Sigmoid colon (tissue), 7 donors: ENCODE measurements around the gene RPLP1. TPM values are rescaled to one million over a fixed set of nuclear protein-coding genes. Genes with fewer than 3 reads are reported as not detected.

Experiments used
- DNase-seq: peaks from one replicate; pipeline ENCODE4 v3.0.0-alpha.2; 2019
- H3K27ac ChIP-seq, 4 donors: fragments of 200-600 bp; sonication (generic); one replicate each; pipeline ENCODE4 v1.5.1; 2016 to 2019; ENCODE audit warnings: mild to moderate bottlenecking in 1 of 4
- H3K27me3 ChIP-seq, 3 donors: fragments of 200-600 bp; sonication (generic); one replicate each; pipeline ENCODE4 v1.5.1; 2019; ENCODE audit warnings: mild to moderate bottlenecking in 1 of 3
- H3K36me3 ChIP-seq, 4 donors: fragments of 200-600 bp; sonication (generic); one replicate each; pipeline ENCODE4 v1.5.1; 2016 to 2019
- H3K4me1 ChIP-seq, 4 donors: fragments of 200-600 bp; sonication (generic); one replicate each; pipeline ENCODE4 v1.5.1; 2017 to 2019
- H3K4me3 ChIP-seq, 4 donors: fragments of 200-600 bp; sonication (generic); one replicate each; pipeline ENCODE4 v1.5.1; 2017 to 2019; ENCODE audit warnings: mild to moderate bottlenecking in 2 of 4, moderate library complexity in 1 of 4
- H3K9me3 ChIP-seq, 4 donors: fragments of 200-600 bp in 3 of 4; sonication (generic) in 3 of 4; one replicate each; pipeline versions ENCODE4 v1.5.1 to v1.6.1; 2013 to 2019
- CTCF ChIP-seq, 4 experiments: fragments of 450-650 bp in 3 of 4; fragments of 200-600 bp in 1 of 4; IDR thresholded peaks; one replicate each; pipeline ENCODE4 v1.5.1; 2016 to 2019; ENCODE audit warnings: antibody characterized with exemption in 4 of 4, mild to moderate bottlenecking in 3 of 4, moderate library complexity in 2 of 4
- EP300 ChIP-seq, 4 donors: sonication (generic); formaldehyde crosslinking; IDR thresholded peaks; one replicate each; pipeline ENCODE4 v1.6.1; 2017; ENCODE audit warnings: antibody characterized with exemption in 4 of 4
- POLR2A ChIP-seq, 2 donors: fragments of 450-650 bp; IDR thresholded peaks; one replicate each; pipeline ENCODE4 v1.6.1; 2016; ENCODE audit warnings: antibody characterized with exemption in 2 of 2, mild to moderate bottlenecking in 2 of 2, moderate library complexity in 2 of 2
- POLR2AphosphoS5 ChIP-seq, 4 donors: sonication (generic); formaldehyde crosslinking; IDR thresholded peaks; one replicate each; pipeline ENCODE4 v1.6.1; 2017; ENCODE audit warnings: antibody characterized with exemption in 4 of 4
- WGBS, 2 donors: extraction: QIAGEN DNeasy Blood & Tissue Kit; methylation state at CpG; one replicate each; pipeline ENCODE4 v1.1.7; 2013; 5-methylcytosine and 5-hydroxymethylcytosine counted together
- intact Hi-C: fragments of 100-400 bp; cut with DNase I; formaldehyde crosslinking; loops from one replicate; pipeline ENCODE4 v1.15.1; 2023
- polyA plus RNA-seq, 3 donors: library from polyadenylated mRNA; stranded (reverse); fragments of 200-250 nt; gene quantifications; one replicate each; pipeline ENCODE4 v1.2.3, GENCODE V29; 2013
- total RNA-seq, 4 donors: library from RNA; depleted of rRNA; stranded (reverse); fragments of >200 nt; gene quantifications; one replicate each; pipeline ENCODE4 v1.1.0, GENCODE V29; 2016
- donor health status: healthy with polysubstance abuse.
- donor health status: Bipolar disorder and iron deficiency.
- donor health status: healthy.

Gene RPLP1
- total and polyA plus RNA-seq, 7 donors = 1,053 to 2,471 (median 1,114) TPM

GRCh38 chr15:69493406-69493805 lies 40.8 kb downstream of the RPLP1 start:
- Histone ChIP-seq H3K27me3 (no peaks in the 10 kb centered on the region), H3K9me3 (no peaks in the 10 kb centered on the region), H3K36me3 (no peaks in the 10 kb centered on the region), H3K27ac (peak overlapping the region in 1 of 4 donors; percentile 30), H3K4me1 (peaks cover 0 to 10% (median 0%) of the 10 kb centered on the region in 4 donors), H3K4me3 (no peak overlapping the region)
- WGBS, 2 donors = 98% methylated on average over 2 of the region's 2 CpGs
- TF ChIP-seq EP300 (IDR thresholded peaks at IDR 0.05) = no peak
- no peak for TF ChIP-seq POLR2A (IDR thresholded peaks at IDR 0.05)
- no peak for TF ChIP-seq POLR2AphosphoS5 (IDR thresholded peaks at IDR 0.05)
- no peak for TF ChIP-seq CTCF (IDR thresholded peaks at IDR 0.05)
- DNase-seq = no peak
- intact Hi-C loops = no loop called here

- H3K4me1 ChIP-seq = no peaks in the 10 kb centered on the region
- 39 to 65% methylated on average over 2 of the region's 2 CpGs for WGBS, 2 donors
- no peaks in the 10 kb centered on the region for H3K9me3 ChIP-seq
- TF ChIP-seq POLR2A (IDR thresholded peaks at IDR 0.05) = no peak
- no peak for TF ChIP-seq POLR2AphosphoS5 (IDR thresholded peaks at IDR 0.05)
- no peak for TF ChIP-seq CTCF (IDR thresholded peaks at IDR 0.05)
- DNase-seq = no peak
- no peak overlapping the region for H3K4me3 ChIP-seq
- H3K27ac ChIP-seq = no peak overlapping the region
- no peaks in the 10 kb centered on the region for H3K36me3 ChIP-seq
- intact Hi-C loops = no loop called here
- no peaks in the 10 kb centered on the region for H3K27me3 ChIP-seq
Observed at GRCh38 chr15:69496001-69496400, 43.4 kb downstream of the RPLP1 start.

GRCh38 chr15:69497076-69497475 lies 44.5 kb downstream of the RPLP1 start:
- Histone ChIP-seq H3K4me3 (no peak overlapping the region), H3K27me3 (no peaks in the 10 kb centered on the region), H3K27ac (no peak overlapping the region), H3K4me1 (no peaks in the 10 kb centered on the region), H3K9me3 (no peaks in the 10 kb centered on the region), H3K36me3 (no peaks in the 10 kb centered on the region)
- WGBS, 2 donors = 81 to 86% methylated on average over 1 of the region's 1 CpG
- intact Hi-C loops = no loop called here
- DNase-seq = no peak
- TF ChIP-seq POLR2A (IDR thresholded peaks at IDR 0.05) = no peak
- no peak for TF ChIP-seq EP300 (IDR thresholded peaks at IDR 0.05)
- TF ChIP-seq CTCF (IDR thresholded peaks at IDR 0.05) = no peak
- TF ChIP-seq POLR2AphosphoS5 (IDR thresholded peaks at IDR 0.05) = no peak

- intact Hi-C loops = no loop called here
Observed at GRCh38 chr15:69497667-69498066, 45.0 kb downstream of the RPLP1 start.

More at GRCh38 chr15:69497667-69498066, 45.0 kb downstream of the RPLP1 start:
- Histone ChIP-seq H3K36me3 (no peaks in the 10 kb centered on the region), H3K27ac (no peak overlapping the region), H3K4me3 (no peak overlapping the region), H3K27me3 (no peaks in the 10 kb centered on the region), H3K4me1 (no peaks in the 10 kb centered on the region), H3K9me3 (no peaks in the 10 kb centered on the region)
- TF ChIP-seq CTCF (IDR thresholded peaks at IDR 0.05) (no peak), POLR2AphosphoS5 (IDR thresholded peaks at IDR 0.05) (no peak), POLR2A (IDR thresholded peaks at IDR 0.05) (no peak), EP300 (IDR thresholded peaks at IDR 0.05) (no peak)
- no peak for DNase-seq
- whole genome bisulfite sequencing, 2 donors = 84 to 89% methylated on average over 1 of the region's 1 CpG
